LNCaP clone FGC (cell line): ENCODE data around the gene MDP1.

ENCODE experiments used
- DNase-seq: peaks from one replicate; pipeline ENCODE4 v3.0.0-alpha.2; 2011; ENCODE audit warnings: low read depth
- H3K4me3 ChIP-seq: 2 replicates; pipeline ENCODE4 v1.5.1; 2011; ENCODE audit warnings: mild to moderate bottlenecking, low read depth, low read length, control low read depth
- CTCF ChIP-seq: IDR thresholded peaks from 2 replicates; pipeline ENCODE4 v1.5.1; 2012; ENCODE audit warnings: mild to moderate bottlenecking; ENCODE audit not compliant: control insufficient read depth, insufficient read depth; ENCODE audit errors: extremely low read depth

MDP1 gene

GRCh38 chr14:24176599-24176998 lies 39.3 kb downstream of the MDP1 start:
- no peak for DNase-seq
- no peak for TF ChIP-seq CTCF
- no peak overlapping the region for H3K4me3 ChIP-seq

GRCh38 chr14:24172871-24173281 lies 43.0 kb downstream of the MDP1 start:
- no peak for DNase-seq
- H3K4me3 ChIP-seq, result no peak overlapping the region
- no peak for TF ChIP-seq CTCF

- no peak for TF ChIP-seq CTCF
- no peak for DNase-seq
- H3K4me3 ChIP-seq, result no peak overlapping the region
Measured at GRCh38 chr14:24172261-24172860, 43.5 kb downstream of the MDP1 start.

GRCh38 chr14:24171422-24172260 lies 44.2 kb downstream of the MDP1 start, which contains the start of gene REC8:
Gene REC8 (plus strand): TSS chr14:24172080. CDS start chr14:24172553, 473 bp downstream.
- DNase-seq, result no peak
- no peak for TF ChIP-seq CTCF
- H3K4me3 ChIP-seq, result no peak within 1 kb of the TSS

GRCh38 chr14:24167469-24168114 lies 48.3 kb downstream of the MDP1 start:
- no peak overlapping the region for H3K4me3 ChIP-seq
- no peak for DNase-seq
- no peak for TF ChIP-seq CTCF

GRCh38 chr14:24165785-24166184 lies 50.1 kb downstream of the MDP1 start:
- DNase-seq, result no peak
- TF ChIP-seq CTCF, result no peak
- no peak overlapping the region for H3K4me3 ChIP-seq
